GM19463 (cell line): ENCODE data around the gene DDX41.
"Not testable (repeated sequence)": the region's sequence is repeated elsewhere in the genome, so short reads cannot be mapped to it uniquely, and the experiment has no call there.

Source experiments
- ATAC-seq: cut with Tn5 transposase; IDR thresholded peaks from one replicate; pipeline ENCODE4 v1.9.1; 2021; ENCODE audit warnings: mild to moderate bottlenecking, moderate library complexity; ENCODE audit not compliant: unreplicated experiment

DDX41 gene

DNA sequence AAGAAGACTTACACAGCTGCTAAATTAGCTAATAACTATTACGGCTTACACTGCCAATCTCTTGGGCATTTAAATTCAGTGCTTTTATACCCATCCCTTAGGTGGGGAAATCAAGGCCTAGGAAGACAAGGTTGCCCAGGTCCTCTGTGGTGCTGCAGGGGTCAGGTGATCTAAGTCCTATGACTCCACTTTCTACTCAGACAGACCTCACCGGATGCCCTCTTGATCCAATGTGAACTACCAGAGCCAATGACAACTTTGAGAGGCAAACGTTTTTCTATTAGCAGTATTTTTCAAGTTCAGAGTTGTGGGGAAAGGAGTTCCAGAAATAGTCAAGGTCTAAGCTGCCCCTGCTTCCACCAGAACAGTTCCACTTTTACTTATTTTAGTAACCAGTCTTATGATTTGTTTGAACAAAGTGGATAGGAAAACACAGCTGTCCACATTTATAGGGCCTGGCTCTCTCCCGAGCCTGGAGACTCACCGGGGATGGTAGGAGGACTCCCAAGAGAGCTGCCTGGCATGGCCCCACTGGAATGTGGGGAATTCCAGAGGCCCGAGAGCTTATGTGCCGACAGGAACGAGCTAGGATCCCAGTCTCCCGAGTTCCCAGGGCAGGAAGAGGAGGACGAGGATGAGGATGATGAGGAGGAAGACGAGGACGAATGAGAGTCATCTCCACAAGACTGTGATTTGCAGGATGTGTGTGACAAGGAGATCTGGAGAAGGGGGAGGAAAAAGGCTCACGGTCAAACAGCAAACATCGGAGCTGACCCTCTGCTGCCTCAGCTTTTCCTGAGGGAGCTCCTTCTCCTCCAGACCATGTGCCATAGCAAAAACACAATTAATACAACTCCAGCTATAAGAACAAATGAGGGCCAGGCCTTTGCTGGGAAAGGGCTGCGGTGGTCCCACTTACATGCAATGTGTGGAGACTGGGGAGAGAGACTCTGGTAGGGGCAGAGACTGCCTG is 20.9 kb upstream of the DDX41 start:
- no peak for ATAC-seq

DNA sequence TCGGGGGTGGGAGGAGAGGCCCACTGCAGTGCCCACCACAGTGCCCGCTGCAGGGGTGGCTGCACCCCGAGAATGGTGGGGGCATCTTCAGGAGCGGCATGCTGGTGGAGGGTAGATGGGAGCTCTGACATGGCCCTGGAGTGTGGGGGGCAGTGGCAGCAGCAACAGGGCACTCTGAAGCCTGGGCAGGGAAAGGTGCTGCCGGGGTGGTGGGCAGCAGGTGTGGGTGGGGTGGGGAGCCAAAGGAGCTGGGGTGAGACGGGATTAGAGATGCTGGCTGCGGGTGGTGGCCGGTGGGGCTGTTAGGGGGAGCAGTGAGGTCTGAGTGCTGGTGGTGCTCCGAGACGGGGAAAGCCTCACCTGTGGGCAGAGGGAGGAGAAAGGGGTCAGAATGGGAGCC is 19.6 kb upstream of the DDX41 start:
- ATAC-seq = no peak

GRCh38 chr5:177535125-177535524 is 18.4 kb upstream of the DDX41 start:
- no peak for ATAC-seq

DNA sequence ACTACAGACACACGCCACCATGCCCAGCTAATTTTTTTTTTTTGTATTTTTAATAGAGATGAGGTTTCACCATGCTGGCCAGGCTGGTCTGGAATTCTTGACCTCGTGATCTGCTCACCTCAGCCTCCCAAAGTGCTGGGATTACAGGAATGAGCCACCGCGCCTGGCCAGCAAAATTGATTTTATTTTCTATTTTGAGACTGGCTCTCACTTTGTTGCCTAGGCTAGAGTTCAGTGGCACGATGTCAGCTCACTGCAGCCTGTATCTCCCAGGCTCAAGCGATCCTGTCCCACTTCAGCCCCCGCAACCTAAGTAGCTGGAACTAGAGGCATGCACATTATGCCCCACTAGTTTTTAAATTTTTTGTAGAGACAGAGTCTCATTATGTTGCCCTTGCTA is 17.7 kb upstream of the DDX41 start:
- not testable (repeated sequence) for ATAC-seq

DNA sequence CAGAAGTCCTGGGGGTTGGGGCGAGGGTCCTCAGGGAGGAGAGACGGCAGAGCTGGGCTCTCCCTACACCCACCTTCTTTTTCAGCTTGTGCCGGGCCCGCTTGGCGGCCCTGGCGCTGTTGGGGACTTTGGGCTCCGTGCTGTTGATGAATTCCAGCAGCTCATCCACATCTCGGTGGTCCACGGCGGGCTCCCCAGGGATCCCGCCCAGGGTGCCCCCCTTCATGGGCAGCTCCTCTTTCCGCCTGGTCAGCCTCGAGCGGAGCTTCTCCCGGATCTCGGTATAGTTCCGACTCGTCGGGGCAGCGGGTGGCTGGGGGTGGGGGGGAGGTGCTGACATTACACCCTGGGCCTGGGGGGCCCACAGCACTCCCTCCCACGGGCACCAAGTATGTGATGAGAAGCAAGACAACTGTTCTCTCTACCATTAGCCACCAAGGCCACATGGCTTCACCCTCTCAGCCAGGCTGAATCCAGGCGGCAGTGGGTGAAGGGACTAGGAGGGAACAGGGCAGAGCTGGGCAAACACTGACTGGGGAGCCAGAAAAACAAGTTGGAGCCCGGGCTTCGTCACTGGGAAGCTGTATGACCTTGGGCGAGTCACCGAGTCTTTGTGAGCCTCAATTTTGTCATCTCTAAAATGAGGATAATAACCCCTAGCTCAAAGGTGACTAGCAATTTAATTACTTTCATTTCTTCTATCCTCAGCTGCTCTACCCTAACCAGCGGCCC is 14.6 kb upstream of the DDX41 start:
- ATAC-seq = no peak

DNA sequence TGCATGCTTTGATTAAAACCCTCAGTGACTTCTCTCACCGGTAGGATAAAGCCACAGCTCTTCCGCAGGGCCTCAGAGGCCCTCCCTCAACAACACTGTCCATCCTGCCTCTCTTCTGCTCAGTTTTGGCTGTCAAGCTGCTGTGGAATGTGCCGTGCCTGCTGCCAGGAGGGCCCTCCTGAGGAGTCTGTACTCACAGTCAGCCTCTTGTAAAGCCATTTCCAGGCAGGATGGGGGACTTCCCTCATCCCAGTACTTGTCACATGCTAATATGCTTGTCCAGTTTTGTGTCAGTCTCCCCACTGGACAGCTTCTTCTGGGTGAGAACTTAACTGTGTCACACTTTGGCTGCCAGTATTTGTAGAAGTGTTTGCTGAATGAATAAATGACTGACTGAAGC is 13.9 kb upstream of the DDX41 start:
- ATAC-seq = no peak

GRCh38 chr5:177529247-177530203 is 12.8 kb upstream of the DDX41 start:
- no peak for ATAC-seq

- ATAC-seq = no peak
Observed at GRCh38 chr5:177528631-177529030, 11.9 kb upstream of the DDX41 start.

GRCh38 chr5:177527595-177527994 is 10.8 kb upstream of the DDX41 start:
- ATAC-seq = no peak

DNA sequence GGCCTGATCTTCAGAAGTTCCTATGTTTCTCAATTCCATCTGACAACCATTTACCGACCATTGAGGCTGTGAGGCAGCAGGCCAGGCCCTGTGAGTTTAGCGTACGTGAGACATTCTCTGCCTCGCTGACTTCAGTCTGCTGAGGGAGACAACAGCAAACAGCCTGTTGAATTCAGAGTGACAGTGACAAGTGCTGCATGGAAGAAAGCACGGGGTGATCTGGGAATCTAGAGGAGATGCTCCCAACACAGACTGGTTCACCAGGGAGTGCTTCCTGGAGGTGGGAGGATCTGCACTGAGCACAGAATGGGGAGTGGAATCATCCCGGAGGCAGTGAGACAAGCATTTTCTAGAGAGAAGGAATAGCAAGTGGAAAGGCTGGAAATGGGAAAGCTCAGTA is 10.0 kb upstream of the DDX41 start:
- no peak for ATAC-seq

DNA sequence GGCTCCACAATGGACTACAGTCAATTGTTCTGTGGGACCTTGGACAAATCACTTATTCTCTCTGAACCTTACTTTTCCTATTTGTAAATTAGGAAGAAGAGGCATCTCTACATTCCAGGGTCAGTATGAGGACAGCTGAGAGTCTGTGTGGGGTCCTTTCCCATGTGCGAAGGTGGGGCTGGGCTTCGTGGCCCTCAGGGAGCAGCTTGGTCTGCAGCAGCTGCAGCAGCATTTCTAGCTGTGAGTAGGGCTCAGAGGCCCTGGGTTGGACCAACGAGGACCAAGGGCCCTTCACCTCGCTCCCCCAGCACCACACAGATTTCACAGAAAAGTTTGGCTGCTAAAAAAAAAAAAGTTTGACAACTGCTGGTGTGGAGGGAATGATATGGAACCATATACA is 9.4 kb upstream of the DDX41 start:
- ATAC-seq = no peak

DNA sequence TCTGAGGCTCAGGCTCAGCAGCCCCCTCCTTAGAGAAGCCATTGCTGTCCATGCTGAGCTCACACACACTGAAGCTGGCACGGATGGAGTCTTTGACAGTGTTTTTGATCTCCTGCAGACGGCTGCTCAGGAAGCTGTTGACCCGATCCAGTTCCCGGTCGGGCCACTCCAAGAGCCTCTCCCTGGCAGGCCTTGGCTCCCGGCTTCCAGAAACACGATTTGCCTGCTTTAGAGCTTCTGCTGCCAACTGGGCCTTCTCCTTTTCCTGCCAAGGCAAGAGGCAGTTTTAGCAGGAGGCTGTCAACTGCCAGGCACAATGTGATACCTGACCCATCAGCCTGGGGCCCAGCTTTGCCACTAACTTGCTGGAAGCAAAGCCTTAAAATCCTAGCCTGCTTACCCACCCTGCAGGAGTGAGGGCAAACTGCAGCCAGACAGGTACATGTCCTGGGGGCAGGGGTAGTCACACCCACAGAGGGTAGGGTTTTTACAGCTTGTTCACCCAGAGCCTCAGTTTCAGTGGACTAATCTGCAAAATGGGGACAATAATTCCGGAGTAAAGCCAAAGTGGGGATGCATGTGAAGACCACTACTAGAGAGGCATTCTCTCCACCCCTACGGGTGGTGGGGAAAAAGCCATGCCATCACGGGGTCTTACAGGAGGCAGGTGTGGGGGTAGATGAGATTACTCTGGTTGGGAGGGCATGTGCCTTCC is 8.3 kb upstream of the DDX41 start:
- no peak for ATAC-seq

DNA sequence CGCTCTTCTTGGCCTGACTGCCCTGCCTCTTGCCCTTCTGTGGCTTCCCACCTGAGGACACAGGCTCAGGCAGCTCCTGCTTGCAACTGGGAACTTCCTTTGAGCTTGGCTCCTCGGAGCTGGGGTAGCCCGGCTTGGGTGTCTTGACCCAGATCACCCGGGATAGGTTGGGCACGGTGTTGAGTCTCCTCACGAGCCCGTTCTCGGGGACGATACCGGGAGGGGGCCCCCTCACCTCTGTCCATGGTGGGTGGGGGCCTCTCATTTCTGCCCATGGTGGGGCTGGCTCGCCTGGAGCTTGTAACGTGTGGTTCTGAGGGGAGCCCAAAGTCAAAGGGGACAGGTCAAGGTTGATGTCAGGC is 7.8 kb upstream of the DDX41 start:
- ATAC-seq = no peak

DNA sequence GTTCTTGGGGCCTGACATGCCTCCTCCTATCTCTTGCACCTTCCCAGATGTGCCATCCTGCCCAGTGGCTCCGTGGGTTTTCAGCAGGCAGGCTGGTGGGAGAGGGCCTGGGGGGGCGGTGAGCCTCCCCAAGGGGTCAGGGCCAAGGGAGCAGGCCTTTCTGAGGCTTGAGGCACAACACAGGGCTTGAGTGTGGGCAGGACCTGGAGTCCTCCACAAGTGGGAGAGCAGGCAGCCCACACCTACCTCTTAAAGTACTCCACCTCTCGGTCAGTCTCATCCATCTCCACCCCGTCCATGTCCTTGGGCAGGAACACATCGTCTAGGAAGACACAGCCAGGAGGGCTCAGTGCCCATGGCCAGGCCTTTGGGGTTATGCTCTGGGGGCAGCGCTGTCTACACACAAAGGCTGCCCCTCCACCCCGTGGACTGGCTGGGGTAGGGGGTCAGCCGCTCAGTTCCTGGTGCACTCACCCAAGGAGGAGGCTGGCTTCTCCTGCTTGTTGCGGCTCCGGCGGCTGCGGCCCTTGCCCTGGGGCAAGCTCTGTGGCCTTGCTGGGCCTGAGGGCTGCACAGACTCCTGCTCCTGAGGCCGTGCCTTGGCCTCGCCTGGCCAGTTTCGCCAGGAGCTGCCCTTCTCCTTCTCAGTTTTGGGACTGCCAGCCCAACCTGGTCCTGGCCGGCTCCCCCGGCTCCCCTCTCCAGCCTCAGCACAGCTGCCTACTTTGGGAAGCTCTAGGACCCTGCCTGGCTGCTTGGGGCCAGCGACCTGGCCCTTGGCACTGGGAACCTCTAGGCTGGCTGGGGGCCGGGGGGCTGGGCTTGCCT is 7.2 kb upstream of the DDX41 start:
- no peak for ATAC-seq

DNA sequence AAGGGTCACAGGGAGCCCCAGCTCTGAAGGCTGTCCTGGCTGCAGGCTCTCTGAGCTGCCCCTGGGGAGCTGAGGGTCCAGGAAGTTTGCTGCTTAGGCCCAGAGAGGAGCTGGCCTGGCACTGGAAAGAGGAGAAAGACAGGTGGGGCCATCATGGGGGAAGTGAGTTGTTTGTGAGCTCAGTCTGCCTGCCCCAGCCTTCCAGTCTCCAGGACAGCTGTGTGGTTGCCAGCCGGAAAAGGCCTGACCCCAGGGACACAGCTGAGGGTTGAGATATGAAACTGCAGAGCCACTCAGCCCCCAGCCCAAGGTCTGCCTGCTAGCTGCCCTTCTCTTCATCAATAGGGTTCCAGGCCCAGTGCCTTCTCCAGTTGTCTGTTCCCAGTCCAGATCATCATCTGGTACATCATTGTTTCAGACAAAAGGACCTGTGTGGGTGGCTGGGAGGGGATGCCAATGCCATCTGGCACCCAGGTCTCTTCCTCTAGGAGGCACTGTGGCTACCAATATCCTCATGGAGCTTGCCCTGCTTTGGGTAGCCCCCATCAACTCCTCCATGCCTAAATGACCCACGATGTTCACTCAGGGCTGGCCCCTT is 4.3 kb upstream of the DDX41 start:
- no peak for ATAC-seq

GRCh38 chr5:177520271-177520670 is 3.5 kb upstream of the DDX41 start:
- ATAC-seq = no peak

- no peak for ATAC-seq
Observed at GRCh38 chr5:177519463-177520235, 2.9 kb upstream of the DDX41 start.

GRCh38 chr5:177515580-177515979 is 1.2 kb downstream of the DDX41 start:
- no peak for ATAC-seq
